Glomerular visceral epithelial cell (primary cell): Measurements from ENCODE around the gene MAGEA8.
"Not testable (repeated sequence)": the region's sequence is repeated elsewhere in the genome, so short reads cannot be mapped to it uniquely, and the experiment has no call there.

Source experiments
- DNase-seq: peaks from one replicate; pipeline ENCODE4 v3.0.0-alpha.2; 2016; ENCODE audit errors: extremely low spot score

The MAGEA8 gene

DNA sequence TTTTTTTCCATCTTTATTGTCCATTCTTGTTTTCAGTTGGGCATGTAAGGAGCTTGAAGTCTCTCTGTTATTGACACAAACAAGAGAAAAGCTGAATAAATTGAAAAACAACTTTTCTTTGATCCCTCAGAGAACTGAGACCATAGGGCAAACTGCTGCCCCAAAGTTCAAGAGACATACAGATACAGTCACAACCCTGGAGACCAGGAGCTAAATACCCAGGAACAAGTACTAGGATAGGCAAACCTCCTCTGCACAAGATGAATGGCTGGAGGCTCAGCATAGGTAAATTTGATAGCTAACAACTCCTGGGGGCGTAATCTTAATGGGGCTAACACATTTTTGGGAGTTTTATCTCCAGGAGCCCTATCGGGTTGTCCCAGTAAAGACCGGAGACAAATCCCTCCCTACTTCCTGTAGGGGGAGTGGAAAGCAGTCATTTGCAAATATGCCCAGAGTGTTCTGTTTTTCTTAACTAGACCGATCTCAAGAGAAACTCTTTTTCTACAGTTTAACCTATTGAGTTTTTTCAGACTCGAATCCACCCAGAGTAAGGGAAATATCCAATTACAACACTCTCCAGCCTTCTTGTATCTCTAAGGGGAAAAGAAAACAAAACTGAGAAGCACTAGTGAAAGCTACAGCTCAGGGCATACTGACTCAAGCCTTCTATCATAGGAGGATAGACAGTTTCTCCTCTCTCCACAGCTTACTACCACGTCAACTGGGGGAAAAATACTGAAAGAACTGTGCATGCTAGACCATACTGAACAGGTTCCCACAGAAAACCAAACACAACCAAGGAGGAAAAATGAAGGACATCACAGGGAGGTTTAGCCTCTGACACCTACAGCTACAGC is 23.1 kb downstream of the MAGEA8 start:
- no peak for DNase-seq

DNA sequence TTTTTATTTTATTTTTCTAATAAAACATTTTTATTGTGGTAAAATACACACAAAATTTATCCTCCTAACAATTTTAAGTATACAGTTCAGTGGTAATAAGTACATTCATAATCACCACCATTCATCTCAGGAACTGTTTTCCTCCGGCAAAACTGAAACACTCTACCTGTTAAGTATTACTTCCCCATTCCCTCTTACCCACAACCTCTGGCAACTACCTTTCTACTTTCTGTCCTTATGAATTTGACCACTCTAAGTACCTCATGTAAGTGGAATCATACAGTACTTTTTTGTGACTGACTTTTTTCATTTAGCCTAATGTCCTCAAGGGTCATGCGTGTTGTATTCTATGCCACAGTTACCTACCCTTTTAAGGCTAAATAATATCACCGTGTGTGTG is 27.3 kb downstream of the MAGEA8 start:
- no peak for DNase-seq

- DNase-seq: no peak
Observed at GRCh38 chrX:149908727-149909126, 27.7 kb downstream of the MAGEA8 start.

DNA sequence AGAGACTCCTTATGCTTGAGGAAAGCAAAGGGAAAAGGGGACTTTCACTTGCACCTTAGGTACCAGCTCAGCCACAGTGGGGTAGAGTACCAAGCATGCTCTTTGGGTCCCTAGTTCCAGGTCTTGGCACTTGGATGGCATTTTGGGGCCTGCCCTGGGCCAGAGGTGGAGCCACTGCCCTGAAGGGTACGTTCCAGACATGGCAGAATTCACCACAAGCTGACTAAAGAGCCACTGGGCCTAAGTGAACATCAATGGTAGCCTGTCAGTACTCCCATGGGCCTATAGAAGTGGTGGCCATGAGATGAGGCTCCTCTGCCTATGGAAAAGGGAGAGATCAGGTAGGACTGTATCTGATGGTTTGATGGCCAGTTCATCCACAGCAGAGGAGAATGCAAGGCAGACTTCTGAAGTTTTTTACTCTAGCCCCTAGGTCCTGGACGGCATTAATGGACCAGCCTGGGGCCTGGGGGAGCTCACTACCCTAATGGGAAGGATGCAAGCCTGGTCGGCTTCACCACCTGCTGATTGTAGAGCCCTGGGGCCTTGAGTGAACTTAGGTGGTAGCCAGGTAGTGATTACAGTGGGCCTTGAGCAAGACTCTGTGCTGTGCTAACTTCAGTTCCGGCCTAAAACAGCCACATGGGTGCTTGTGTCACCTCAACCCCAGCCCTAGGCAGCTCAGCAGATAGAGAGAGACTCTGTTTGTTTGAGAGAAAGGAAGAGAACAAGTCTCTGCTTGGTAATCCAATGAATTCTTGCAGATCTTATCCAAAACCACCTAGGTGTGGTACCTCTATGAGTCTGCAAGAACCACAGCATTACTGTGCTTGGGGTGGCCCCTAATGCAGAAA is 28.6 kb downstream of the MAGEA8 start:
- DNase-seq: no peak

- no peak for DNase-seq
Observed at GRCh38 chrX:149910178-149910695, 29.3 kb downstream of the MAGEA8 start.

DNA sequence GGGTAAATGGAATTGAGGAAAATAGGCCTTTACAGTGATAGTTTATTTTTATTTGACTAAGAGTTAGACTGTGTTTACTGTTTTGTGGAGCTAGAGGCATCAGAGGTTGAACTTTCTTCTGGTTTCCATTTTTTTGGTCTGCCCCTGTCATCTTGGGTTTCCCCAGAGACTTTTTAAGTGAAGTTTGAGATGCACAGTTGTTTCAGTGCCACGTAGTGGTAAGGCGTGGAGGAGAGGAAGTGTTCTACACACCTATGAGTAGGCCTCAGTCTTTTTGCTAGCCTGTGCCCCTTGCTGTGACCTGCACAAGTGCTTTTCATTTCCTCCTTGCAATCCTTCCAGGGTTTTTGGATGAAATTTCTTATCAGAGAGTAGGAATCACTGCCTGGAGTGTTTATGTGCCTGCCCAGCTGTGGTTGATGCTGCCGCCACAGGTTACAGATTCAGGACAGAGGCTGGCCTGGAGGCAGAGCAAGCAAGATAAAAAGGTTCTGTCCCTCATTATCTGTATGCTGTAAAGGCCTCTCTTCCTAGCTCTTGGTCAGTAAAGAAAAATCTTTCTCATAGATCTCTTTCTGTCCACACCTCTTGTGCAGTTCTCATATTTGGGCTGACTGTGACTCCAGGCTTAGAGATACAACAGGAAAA is 35.9 kb downstream of the MAGEA8 start:
- no peak for DNase-seq

GRCh38 chrX:149923836-149924235 is 42.9 kb downstream of the MAGEA8 start:
- not testable (repeated sequence) for DNase-seq

- DNase-seq: not testable (repeated sequence)
Observed at GRCh38 chrX:149924434-149924833, 43.5 kb downstream of the MAGEA8 start.

GRCh38 chrX:149927245-149927963 is 46.4 kb downstream of the MAGEA8 start:
- not testable (repeated sequence) for DNase-seq

DNA sequence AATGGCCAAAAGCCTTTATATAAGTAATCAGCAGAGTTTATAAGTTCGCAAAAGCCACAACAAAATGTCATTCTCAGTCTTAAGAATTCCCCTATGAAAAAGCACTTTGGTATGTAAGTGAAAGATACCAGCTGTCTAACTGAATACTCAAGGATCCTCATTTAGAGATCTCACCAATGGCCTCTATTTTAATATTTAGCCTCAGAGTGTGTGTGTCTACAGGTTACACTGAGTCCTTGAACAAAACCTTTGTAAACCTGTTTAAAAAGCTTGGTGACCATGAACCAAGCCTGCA is 46.9 kb downstream of the MAGEA8 start:
- not testable (repeated sequence) for DNase-seq

DNA sequence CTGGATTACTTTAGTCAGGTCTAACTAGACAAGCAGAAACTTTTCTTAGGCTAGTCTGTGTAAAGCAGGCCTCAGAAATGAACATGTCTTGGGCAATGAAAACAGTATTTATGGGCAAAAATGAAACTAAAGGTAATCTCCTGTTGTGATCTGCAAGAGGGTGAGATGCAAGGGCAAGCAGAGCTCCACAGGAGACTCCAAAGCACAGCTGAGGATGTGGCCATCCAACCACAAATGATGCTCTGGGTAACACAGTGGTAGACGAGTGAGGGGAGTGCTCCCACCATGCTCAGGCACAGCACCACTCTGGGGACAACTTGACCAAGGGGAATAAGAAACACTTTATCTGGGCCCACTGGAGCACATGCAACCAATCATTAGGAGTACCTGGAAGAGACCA is 47.7 kb downstream of the MAGEA8 start:
- DNase-seq: not testable (repeated sequence)

GRCh38 chrX:149929400-149929799 is 48.4 kb downstream of the MAGEA8 start, which contains the start of gene HSFX4:
Gene HSFX4, plus strand, starts transcription at chrX:149929573. Its CDS starts 72 bp downstream, at chrX:149929645.
- not testable (repeated sequence) for DNase-seq

DNA sequence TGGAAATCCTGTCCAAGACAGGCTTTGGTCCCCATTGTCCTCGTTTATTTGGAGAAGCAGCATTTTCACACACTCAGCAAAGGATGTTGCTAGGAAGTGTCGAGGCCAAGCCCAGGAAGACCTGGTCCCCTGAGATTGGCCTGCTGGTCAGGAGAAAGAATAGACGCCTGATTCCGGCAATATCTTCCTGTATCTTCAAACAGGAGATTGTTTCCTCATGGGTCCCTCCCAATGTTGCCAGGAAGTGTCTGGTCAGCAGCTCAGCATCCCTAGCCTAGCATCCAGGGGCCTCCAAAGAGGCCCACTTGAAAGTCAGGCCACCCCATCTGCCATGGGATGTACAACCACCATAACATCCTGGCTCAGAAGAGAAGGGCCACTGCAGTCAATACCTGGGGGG is 50.4 kb downstream of the MAGEA8 start:
- not testable (repeated sequence) for DNase-seq

DNA sequence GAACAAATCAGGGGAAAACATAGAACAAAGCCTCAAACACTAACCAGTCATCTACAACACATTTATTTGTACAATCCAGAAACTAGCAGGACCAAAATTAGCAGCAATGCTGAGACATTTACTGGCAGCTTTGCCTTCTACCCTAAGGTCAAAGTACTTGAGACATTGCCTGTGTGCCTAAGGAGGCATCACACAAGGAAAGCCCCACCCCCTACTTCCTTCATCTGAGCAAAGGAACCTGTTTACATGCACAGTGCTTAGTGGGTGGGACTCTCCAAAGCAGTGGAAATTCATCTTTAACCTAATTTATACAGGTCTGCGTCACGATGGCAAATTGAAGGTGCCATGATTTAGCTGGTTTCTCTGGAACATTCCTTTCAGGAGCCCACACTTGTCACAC is 51.2 kb downstream of the MAGEA8 start:
- DNase-seq: not testable (repeated sequence)

DNA sequence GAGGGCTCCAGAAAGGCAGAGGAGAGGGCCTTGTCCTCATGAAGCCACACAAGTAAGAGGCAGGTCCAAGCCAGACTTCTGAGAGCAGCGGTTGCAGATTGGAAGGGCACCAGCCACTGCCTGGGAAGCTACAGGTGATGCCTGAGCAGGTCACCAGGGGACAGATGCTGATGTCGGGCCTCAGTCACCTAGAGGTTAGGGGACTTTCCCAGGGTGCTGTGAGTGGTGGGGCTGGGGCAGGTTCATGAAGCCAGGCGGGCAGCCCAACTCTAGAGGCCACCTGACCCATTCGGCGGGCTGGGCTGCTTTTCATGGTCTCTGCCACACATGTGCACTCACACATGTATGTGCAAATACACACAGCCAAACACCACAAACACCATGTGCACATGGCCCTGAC is 52.0 kb downstream of the MAGEA8 start:
- DNase-seq: not testable (repeated sequence)

DNA sequence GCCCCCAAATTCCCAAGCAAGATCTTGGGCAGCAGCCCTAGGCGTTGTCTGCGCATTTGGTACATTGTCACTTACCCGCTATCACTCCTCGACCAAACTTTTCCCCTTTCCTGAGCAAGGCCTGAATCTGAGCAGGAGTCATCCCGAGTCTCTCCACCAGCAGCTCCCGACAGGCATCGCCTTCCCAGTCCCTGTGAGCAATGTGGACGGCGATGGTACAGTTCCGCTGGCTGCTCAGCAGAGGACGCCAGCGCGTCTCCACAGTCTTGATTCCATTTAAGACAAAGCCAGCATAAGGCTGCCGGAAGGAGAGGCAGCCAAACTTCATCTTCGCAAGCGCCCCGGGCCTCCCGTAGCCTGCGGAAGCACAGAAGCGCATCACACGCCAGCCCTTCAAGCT is 52.6 kb downstream of the MAGEA8 start:
- DNase-seq: not testable (repeated sequence)
